CD14-positive monocyte (primary cell): ENCODE results near the gene SMG6. TPM values are rescaled to one million over a fixed set of nuclear protein-coding genes. Genes with fewer than 3 reads are reported as not detected.

Source experiments
- DNase-seq, 3 donors: peaks; one replicate each; pipeline ENCODE4 v3.0.0-alpha.2; 2011 to 2022
- H2AFZ ChIP-seq: 2 replicates; pipeline ENCODE4 v1.6.0; 2012; ENCODE audit warnings: mild to moderate bottlenecking, low read depth, low read length, inconsistent platforms; ENCODE audit not compliant: insufficient read depth, poor library complexity, severe bottlenecking
- H3K27ac ChIP-seq, 2 donors: 1 replicate in 1 of 2; 2 replicates in 1 of 2; pipeline ENCODE4 v1.5.1; 2012 to 2013; ENCODE audit warnings: low read length in 2 of 2, control low read depth in 1 of 2, inconsistent platforms in 1 of 2, low read depth in 1 of 2, mild to moderate bottlenecking in 1 of 2
- H3K27me3 ChIP-seq, 2 donors: one replicate each; pipeline versions ENCODE4 v1.6.0 to v1.6.1; 2011 to 2013; ENCODE audit warnings: low read length in 2 of 2; ENCODE audit not compliant: control insufficient read depth in 2 of 2, insufficient read depth in 2 of 2
- H3K36me3 ChIP-seq, 2 donors: replicated peaks in 1 of 2; 1 replicate in 1 of 2; 2 replicates in 1 of 2; pipeline versions ENCODE4 v1.5.1 to v1.6.1; 2012 to 2013; ENCODE audit warnings: low read length in 2 of 2, control low read depth in 1 of 2, inconsistent platforms in 1 of 2, mild to moderate bottlenecking in 1 of 2; ENCODE audit not compliant: insufficient read depth in 2 of 2, control insufficient read depth in 1 of 2
- H3K4me1 ChIP-seq, 2 donors: 1 replicate in 1 of 2; 2 replicates in 1 of 2; pipeline versions ENCODE4 v1.5.1 to v1.6.1; 2012 to 2013; ENCODE audit warnings: low read length in 2 of 2, control low read depth in 1 of 2, inconsistent platforms in 1 of 2, mild to moderate bottlenecking in 1 of 2, moderate library complexity in 1 of 2; ENCODE audit not compliant: insufficient read depth in 2 of 2, control insufficient read depth in 1 of 2
- H3K4me2 ChIP-seq: replicated peaks from 2 replicates; pipeline ENCODE3; 2012; ENCODE audit warnings: low read length, moderate library complexity, mild to moderate bottlenecking; ENCODE audit not compliant: poor library complexity, severe bottlenecking; ENCODE audit errors: extremely low read depth
- H3K4me3 ChIP-seq, 3 experiments: fragments of 200-600 bp in 1 of 3; sonication (generic) in 1 of 3; replicated peaks in 1 of 3; 1 replicate in 2 of 3; 2 replicates in 1 of 3; pipeline ENCODE4 v1.5.1; 2011 to 2013; ENCODE audit warnings: low read length in 3 of 3, mild to moderate bottlenecking in 3 of 3, control low read depth in 2 of 3, low read depth in 2 of 3, inconsistent platforms in 1 of 3, moderate library complexity in 1 of 3
- H3K79me2 ChIP-seq: 2 replicates; pipeline ENCODE4 v1.6.0; 2012; ENCODE audit warnings: mild to moderate bottlenecking, control low read depth, inconsistent platforms, low read length, moderate library complexity; ENCODE audit not compliant: insufficient read depth
- H3K9ac ChIP-seq: 2 replicates; pipeline ENCODE4 v1.6.0; 2017; ENCODE audit warnings: low read length, mild to moderate bottlenecking; ENCODE audit not compliant: insufficient read depth, poor library complexity, severe bottlenecking
- H3K9me3 ChIP-seq, 2 donors: replicated peaks in 1 of 2; 1 replicate in 1 of 2; 2 replicates in 1 of 2; pipeline versions ENCODE4 v1.5.1 to v1.6.1; 2012 to 2013; ENCODE audit warnings: low read length in 2 of 2, control low read depth in 1 of 2; ENCODE audit not compliant: control insufficient read depth in 1 of 2, insufficient read depth in 1 of 2
- H4K20me1 ChIP-seq: 2 replicates; pipeline ENCODE4 v1.6.0; 2012; ENCODE audit warnings: mild to moderate bottlenecking, low read length, control low read depth, moderate library complexity; ENCODE audit not compliant: insufficient read depth
- H3K27ac Mint-ChIP-seq, 7 donors: one replicate each; pipeline ENCODE4 v1.8.0; 2020; ENCODE audit warnings: mild to moderate bottlenecking in 7 of 7, mixed read lengths in 7 of 7, moderate library complexity in 6 of 7, inconsistent platforms in 2 of 7
- H3K27me3 Mint-ChIP-seq, 3 donors: one replicate each; pipeline ENCODE4 v1.8.0; 2021 to 2022; ENCODE audit warnings: low read depth in 3 of 3, mild to moderate bottlenecking in 3 of 3, mixed read lengths in 3 of 3, moderate library complexity in 3 of 3, inconsistent platforms in 1 of 3
- H3K36me3 Mint-ChIP-seq, 2 donors: one replicate each; pipeline ENCODE4 v1.8.0; 2020; ENCODE audit warnings: mixed read lengths in 2 of 2, inconsistent platforms in 1 of 2, mild to moderate bottlenecking in 1 of 2
- H3K4me1 Mint-ChIP-seq: one replicate; pipeline ENCODE4 v1.8.0; 2020; ENCODE audit warnings: mild to moderate bottlenecking, mixed read lengths
- H3K4me3 Mint-ChIP-seq, 2 donors: one replicate each; pipeline ENCODE4 v1.8.0; 2020; ENCODE audit warnings: mild to moderate bottlenecking in 2 of 2, mixed read lengths in 2 of 2, moderate library complexity in 1 of 2
- H3K9me3 Mint-ChIP-seq, 7 donors: one replicate each; pipeline ENCODE4 v1.8.0; 2020 to 2022; ENCODE audit warnings: mixed read lengths in 7 of 7, mild to moderate bottlenecking in 6 of 7, moderate library complexity in 6 of 7, inconsistent platforms in 2 of 7
- CTCF ChIP-seq: fragments of 200-600 bp; IDR thresholded peaks from one replicate; pipeline ENCODE4 v1.8.0; 2022; ENCODE audit warnings: antibody characterized with exemption, mild to moderate bottlenecking
- WGBS: methylation state at CpG from one replicate; pipeline ENCODE4 v1.1.5; 2013; ENCODE audit warnings: missing lambda C conversion rate; ENCODE audit not compliant: insufficient coverage; 5-methylcytosine and 5-hydroxymethylcytosine counted together
- intact Hi-C, 2 donors: fragments of 100-400 bp; cut with micrococcal nuclease; formaldehyde crosslinking; loops; one replicate each; pipeline versions ENCODE4 v1.15.0 to v1.15.1; 2023
- polyA plus RNA-seq, 3 donors: library from polyadenylated mRNA; depleted of rRNA in 1 of 3; unstranded in 2 of 3; stranded (reverse) in 1 of 3; fragments of 300-500 nt in 2 of 3; fragments of >200 nt in 1 of 3; fragmentation: Illumina TruSeq in 2 of 3; gene quantifications; 1 replicate in 2 of 3; 2 replicates in 1 of 3; pipeline ENCODE4 v1.2.3, GENCODE V29; 2012 to 2021

Gene SMG6
- polyA plus RNA-seq, 3 donors: 0.67 to 7.1 (median 1.1) TPM

- DNase-seq: no peak
- H3K27ac Mint-ChIP-seq: no peak overlapping the region
- no peak for TF ChIP-seq CTCF
- H3K27me3 Mint-ChIP-seq: peaks cover 1 to 3% (median 1%) of the 10 kb centered on the region in 3 donors
- intact Hi-C loops: no loop called here
- Histone ChIP-seq H3K79me2 (no peaks in the 10 kb centered on the region), H3K4me3 (no peak overlapping the region), H3K36me3 (peaks cover 9 to 73% of the 10 kb centered on the region in 2 donors), H3K4me1 (peaks cover 17 to 22% of the 10 kb centered on the region in 2 donors), H3K9me3 (no peaks in the 10 kb centered on the region), H4K20me1 (no peaks in the 10 kb centered on the region), H3K27ac (no peak overlapping the region), H2AFZ (no peak overlapping the region), H3K4me2 (no peak overlapping the region), H3K9ac (no peak overlapping the region), H3K27me3 (no peaks in the 10 kb centered on the region)
- no peaks in the 10 kb centered on the region for H3K9me3 Mint-ChIP-seq
- peaks cover 57 to 70% of the 10 kb centered on the region in 2 donors for H3K36me3 Mint-ChIP-seq
- H3K4me3 Mint-ChIP-seq: no peak overlapping the region
- peaks cover 31% of the 10 kb centered on the region for H3K4me1 Mint-ChIP-seq
- no CpG with 5 or more reads among the region's 5 CpGs for WGBS
Observed at GRCh38 chr17:2175294-2175628, 128.3 kb downstream of the SMG6 start.

GRCh38 chr17:2174468-2175293 is 128.9 kb downstream of the SMG6 start:
- peaks cover 57 to 70% of the 10 kb centered on the region in 2 donors for H3K36me3 Mint-ChIP-seq

More at GRCh38 chr17:2174468-2175293, 128.9 kb downstream of the SMG6 start:
- peaks cover 16 to 20% of the 10 kb centered on the region in 2 donors for H3K4me1 ChIP-seq
- no peaks in the 10 kb centered on the region for H3K79me2 ChIP-seq
- no peak overlapping the region for H3K27ac Mint-ChIP-seq
- no peak overlapping the region for H3K9ac ChIP-seq
- H3K27me3 Mint-ChIP-seq: peaks cover 1 to 3% (median 1%) of the 10 kb centered on the region in 3 donors
- H3K4me2 ChIP-seq: no peak overlapping the region
- H2AFZ ChIP-seq: no peak overlapping the region
- peaks cover 28% of the 10 kb centered on the region for H3K4me1 Mint-ChIP-seq
- DNase-seq: peak; percentile 12 to 23 (median 16)
- H3K4me3 ChIP-seq: no peak overlapping the region
- no peak for TF ChIP-seq CTCF
- WGBS: 50% methylated on average over 19 of the region's 24 CpGs
- no peaks in the 10 kb centered on the region for H3K27me3 ChIP-seq
- no peak overlapping the region for H3K4me3 Mint-ChIP-seq
- intact Hi-C loops: no loop called here
- H3K9me3 Mint-ChIP-seq: no peaks in the 10 kb centered on the region
- H3K36me3 ChIP-seq: peaks cover 11 to 73% of the 10 kb centered on the region in 2 donors
- H4K20me1 ChIP-seq: no peaks in the 10 kb centered on the region
- no peak overlapping the region for H3K27ac ChIP-seq
- H3K9me3 ChIP-seq: no peaks in the 10 kb centered on the region
